K562 (cell line): ENCODE data around the gene RNASEH2A. TPM values are rescaled to one million over a fixed set of nuclear protein-coding genes. Genes with fewer than 3 reads are reported as not detected.
A peak's percentile ranks its signal among the peaks of the same experiment; 100 is the strongest.

Experiments used
- BRD4 ChIP-seq: fragments of 200-600 bp; sonication (generic); IDR thresholded peaks from 2 replicates; pipeline ENCODE4 v1.6.1; 2017; ENCODE audit warnings: inconsistent platforms
- CSDE1 ChIP-seq, 2 experiments: fragments of 450-650 bp; IDR thresholded peaks; 2 replicates each; pipeline ENCODE4 v1.6.1; 2016; ENCODE audit warnings: mild to moderate bottlenecking in 1 of 2
- EP300 ChIP-seq: IDR thresholded peaks from 2 replicates; pipeline ENCODE4 v1.6.1; 2012; ENCODE audit warnings: low read length, improper control_type of control experiment
- EP400 ChIP-seq: fragments of 450-650 bp; IDR thresholded peaks from 2 replicates; pipeline ENCODE4 v1.6.1; 2017; ENCODE audit warnings: antibody characterized with exemption, mild to moderate bottlenecking, moderate library complexity
- HEY1 ChIP-seq: fragments of 250-450 bp; sonication (Bioruptor Pico); IDR thresholded peaks from 2 replicates; pipeline ENCODE4 v1.5.0; 2020; ENCODE audit warnings: mild to moderate bottlenecking, moderate library complexity, borderline replicate concordance
- MTA3 ChIP-seq: fragments of 450-650 bp; formaldehyde crosslinking; IDR thresholded peaks from 2 replicates; pipeline ENCODE4 v1.6.1; 2017; ENCODE audit warnings: mild to moderate bottlenecking, borderline replicate concordance
- TAF1 ChIP-seq: IDR thresholded peaks from 2 replicates; pipeline ENCODE4 v1.6.1; 2011; ENCODE audit warnings: mild to moderate bottlenecking, low read length, moderate library complexity; ENCODE audit not compliant: insufficient read depth, control insufficient read depth, severe bottlenecking; ENCODE audit errors: extremely low read depth
- TCF7L2 ChIP-seq: fragments of 150-350 bp; IDR thresholded peaks from 2 replicates; pipeline ENCODE4 v1.6.1; 2016; ENCODE audit warnings: low read depth, mild to moderate bottlenecking, low read length, moderate library complexity
- ZNF133 ChIP-seq: fragments of 250-450 bp; sonication (Bioruptor Pico); IDR thresholded peaks from 2 replicates; pipeline ENCODE4 v1.4.0; 2020; ENCODE audit warnings: mild to moderate bottlenecking
- ZNF696 ChIP-seq: fragments of 250-450 bp; sonication (Bioruptor Pico); conservative IDR thresholded peaks from 2 replicates; pipeline ENCODE4 v1.4.0; 2020; ENCODE audit warnings: mild to moderate bottlenecking, moderate library complexity
- polyA plus RNA-seq, 8 experiments: library from polyadenylated mRNA; depleted of rRNA in 4 of 8; stranded (reverse) in 5 of 8; unstranded in 3 of 8; fragments of >200 nt; fragmentation: Nextera tagmentation in 2 of 8; fragmentation: Illumina TruSeq in 1 of 8; extraction: Ambion mirVana in 2 of 8; extraction: Trizol in 1 of 8; gene quantifications; 2 replicates each; pipeline versions ENCODE4 v1.2.1 to v1.2.3, GENCODE V29; 2011 to 2014; ENCODE audit warnings: inconsistent platforms in 1 of 8, missing spikeins in 1 of 8
- total RNA-seq, 7 experiments: library from RNA; depleted of rRNA in 6 of 7; stranded (reverse); fragments of >200 nt in 6 of 7; fragmentation: Illumina TruSeq in 2 of 7; extraction: Trizol in 2 of 7; gene quantifications; 2 replicates each; pipeline versions ENCODE4 v1.2.1 to v1.2.3, GENCODE V29; 2011 to 2021; ENCODE audit warnings: low replicate concordance in 1 of 7
- TF ChIP-seq, protein P1 (sequence below): conservative IDR thresholded peaks from 2 replicates; pipeline ENCODE4 v1.6.1; 2011; ENCODE audit warnings: low read depth, mild to moderate bottlenecking, low read length; ENCODE audit not compliant: control insufficient read depth
- TF ChIP-seq, protein P2 (sequence below): fragments of 450-650 bp; formaldehyde crosslinking; IDR thresholded peaks from 2 replicates; pipeline ENCODE4 v1.4.0; 2020; ENCODE audit warnings: mild to moderate bottlenecking, moderate library complexity
- TF ChIP-seq, protein P3 (sequence below): fragments of 250-450 bp; sonication (Bioruptor Pico); IDR thresholded peaks from 2 replicates; pipeline ENCODE4 v1.8.0; 2022; ENCODE audit warnings: inconsistent platforms
- TF ChIP-seq, protein P4 (sequence below): fragments of 250-450 bp; sonication (Bioruptor Pico); IDR thresholded peaks from 2 replicates; pipeline ENCODE4 v1.5.0; 2020; ENCODE audit warnings: mild to moderate bottlenecking, borderline replicate concordance
- TF ChIP-seq, protein P5 (sequence below): fragments of 250-450 bp; sonication (Bioruptor Pico); IDR thresholded peaks from 2 replicates; pipeline ENCODE4 v1.4.0; 2020; ENCODE audit warnings: mild to moderate bottlenecking, moderate library complexity, borderline replicate concordance

Gene RNASEH2A
- total and polyA plus RNA-seq, 9 of the 15 experiments (the other 6 are each of a cell fraction or from before 2014, with no cell fraction given): 22.3 to 78.0 (median 61.7) TPM

- TF ChIP-seq HEY1 (CRISPR knock-in tag) (no peak), MTA3 (peak; percentile 97), TAF1 (peak; percentile 87), EP400 (peak; percentile 66; the same call in 1 of the 2 replicates), ZNF696 (CRISPR knock-in tag) (no peak), EP300 (peak; percentile 3; the same call in 1 of the 2 replicates), ZNF133 (CRISPR knock-in tag) (no peak), BRD4 (no peak), CSDE1 (IDR thresholded peaks at IDR 0.05) (no peak), TCF7L2 (peak; percentile 99)
- TF ChIP-seq, protein P1, sequence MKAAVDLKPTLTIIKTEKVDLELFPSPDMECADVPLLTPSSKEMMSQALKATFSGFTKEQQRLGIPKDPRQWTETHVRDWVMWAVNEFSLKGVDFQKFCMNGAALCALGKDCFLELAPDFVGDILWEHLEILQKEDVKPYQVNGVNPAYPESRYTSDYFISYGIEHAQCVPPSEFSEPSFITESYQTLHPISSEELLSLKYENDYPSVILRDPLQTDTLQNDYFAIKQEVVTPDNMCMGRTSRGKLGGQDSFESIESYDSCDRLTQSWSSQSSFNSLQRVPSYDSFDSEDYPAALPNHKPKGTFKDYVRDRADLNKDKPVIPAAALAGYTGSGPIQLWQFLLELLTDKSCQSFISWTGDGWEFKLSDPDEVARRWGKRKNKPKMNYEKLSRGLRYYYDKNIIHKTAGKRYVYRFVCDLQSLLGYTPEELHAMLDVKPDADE: peak; percentile 50; the same call in 1 of the 2 replicates
- TF ChIP-seq, protein P2, sequence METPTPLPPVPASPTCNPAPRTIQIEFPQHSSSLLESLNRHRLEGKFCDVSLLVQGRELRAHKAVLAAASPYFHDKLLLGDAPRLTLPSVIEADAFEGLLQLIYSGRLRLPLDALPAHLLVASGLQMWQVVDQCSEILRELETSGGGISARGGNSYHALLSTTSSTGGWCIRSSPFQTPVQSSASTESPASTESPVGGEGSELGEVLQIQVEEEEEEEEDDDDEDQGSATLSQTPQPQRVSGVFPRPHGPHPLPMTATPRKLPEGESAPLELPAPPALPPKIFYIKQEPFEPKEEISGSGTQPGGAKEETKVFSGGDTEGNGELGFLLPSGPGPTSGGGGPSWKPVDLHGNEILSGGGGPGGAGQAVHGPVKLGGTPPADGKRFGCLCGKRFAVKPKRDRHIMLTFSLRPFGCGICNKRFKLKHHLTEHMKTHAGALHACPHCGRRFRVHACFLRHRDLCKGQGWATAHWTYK: no peak
- TF ChIP-seq, protein P3, sequence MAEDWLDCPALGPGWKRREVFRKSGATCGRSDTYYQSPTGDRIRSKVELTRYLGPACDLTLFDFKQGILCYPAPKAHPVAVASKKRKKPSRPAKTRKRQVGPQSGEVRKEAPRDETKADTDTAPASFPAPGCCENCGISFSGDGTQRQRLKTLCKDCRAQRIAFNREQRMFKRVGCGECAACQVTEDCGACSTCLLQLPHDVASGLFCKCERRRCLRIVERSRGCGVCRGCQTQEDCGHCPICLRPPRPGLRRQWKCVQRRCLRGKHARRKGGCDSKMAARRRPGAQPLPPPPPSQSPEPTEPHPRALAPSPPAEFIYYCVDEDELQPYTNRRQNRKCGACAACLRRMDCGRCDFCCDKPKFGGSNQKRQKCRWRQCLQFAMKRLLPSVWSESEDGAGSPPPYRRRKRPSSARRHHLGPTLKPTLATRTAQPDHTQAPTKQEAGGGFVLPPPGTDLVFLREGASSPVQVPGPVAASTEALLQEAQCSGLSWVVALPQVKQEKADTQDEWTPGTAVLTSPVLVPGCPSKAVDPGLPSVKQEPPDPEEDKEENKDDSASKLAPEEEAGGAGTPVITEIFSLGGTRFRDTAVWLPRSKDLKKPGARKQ (CRISPR knock-in tag): no peak
- TF ChIP-seq, protein P4, sequence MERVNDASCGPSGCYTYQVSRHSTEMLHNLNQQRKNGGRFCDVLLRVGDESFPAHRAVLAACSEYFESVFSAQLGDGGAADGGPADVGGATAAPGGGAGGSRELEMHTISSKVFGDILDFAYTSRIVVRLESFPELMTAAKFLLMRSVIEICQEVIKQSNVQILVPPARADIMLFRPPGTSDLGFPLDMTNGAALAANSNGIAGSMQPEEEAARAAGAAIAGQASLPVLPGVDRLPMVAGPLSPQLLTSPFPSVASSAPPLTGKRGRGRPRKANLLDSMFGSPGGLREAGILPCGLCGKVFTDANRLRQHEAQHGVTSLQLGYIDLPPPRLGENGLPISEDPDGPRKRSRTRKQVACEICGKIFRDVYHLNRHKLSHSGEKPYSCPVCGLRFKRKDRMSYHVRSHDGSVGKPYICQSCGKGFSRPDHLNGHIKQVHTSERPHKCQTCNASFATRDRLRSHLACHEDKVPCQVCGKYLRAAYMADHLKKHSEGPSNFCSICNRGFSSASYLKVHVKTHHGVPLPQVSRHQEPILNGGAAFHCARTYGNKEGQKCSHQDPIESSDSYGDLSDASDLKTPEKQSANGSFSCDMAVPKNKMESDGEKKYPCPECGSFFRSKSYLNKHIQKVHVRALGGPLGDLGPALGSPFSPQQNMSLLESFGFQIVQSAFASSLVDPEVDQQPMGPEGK (CRISPR knock-in tag): no peak
- TF ChIP-seq, protein P5, sequence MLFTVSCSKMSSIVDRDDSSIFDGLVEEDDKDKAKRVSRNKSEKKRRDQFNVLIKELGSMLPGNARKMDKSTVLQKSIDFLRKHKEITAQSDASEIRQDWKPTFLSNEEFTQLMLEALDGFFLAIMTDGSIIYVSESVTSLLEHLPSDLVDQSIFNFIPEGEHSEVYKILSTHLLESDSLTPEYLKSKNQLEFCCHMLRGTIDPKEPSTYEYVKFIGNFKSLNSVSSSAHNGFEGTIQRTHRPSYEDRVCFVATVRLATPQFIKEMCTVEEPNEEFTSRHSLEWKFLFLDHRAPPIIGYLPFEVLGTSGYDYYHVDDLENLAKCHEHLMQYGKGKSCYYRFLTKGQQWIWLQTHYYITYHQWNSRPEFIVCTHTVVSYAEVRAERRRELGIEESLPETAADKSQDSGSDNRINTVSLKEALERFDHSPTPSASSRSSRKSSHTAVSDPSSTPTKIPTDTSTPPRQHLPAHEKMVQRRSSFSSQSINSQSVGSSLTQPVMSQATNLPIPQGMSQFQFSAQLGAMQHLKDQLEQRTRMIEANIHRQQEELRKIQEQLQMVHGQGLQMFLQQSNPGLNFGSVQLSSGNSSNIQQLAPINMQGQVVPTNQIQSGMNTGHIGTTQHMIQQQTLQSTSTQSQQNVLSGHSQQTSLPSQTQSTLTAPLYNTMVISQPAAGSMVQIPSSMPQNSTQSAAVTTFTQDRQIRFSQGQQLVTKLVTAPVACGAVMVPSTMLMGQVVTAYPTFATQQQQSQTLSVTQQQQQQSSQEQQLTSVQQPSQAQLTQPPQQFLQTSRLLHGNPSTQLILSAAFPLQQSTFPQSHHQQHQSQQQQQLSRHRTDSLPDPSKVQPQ (CRISPR knock-in tag): no peak
These were observed 4.7 kb upstream of the RNASEH2A start, which contains the start of the genes PRDX2 and THSD8 (continued) for GRCh38 chr19:12801466-12802266.
